Kidney (tissue), 14 donors: Measurements from ENCODE around the gene PPP1R13L. TPM values are rescaled to one million over a fixed set of nuclear protein-coding genes. Genes with fewer than 3 reads are reported as not detected.

Source experiments
- DNase-seq, 5 donors: peaks; one replicate each; pipeline ENCODE4 v3.0.0-alpha.2; 2013 to 2020
- FAIRE-seq: peaks from 2 replicates; lab custom pipeline; 2012; peaks lifted over from hg19 to GRCh38; lab: Jason Lieb, UNC
- H3K27ac ChIP-seq, 2 donors: one replicate each; pipeline ENCODE4 v1.7.0; 2013; ENCODE audit warnings: low read depth in 2 of 2, low read length in 2 of 2, inconsistent platforms in 1 of 2
- H3K27me3 ChIP-seq: one replicate; pipeline ENCODE4 v1.7.1; 2013; ENCODE audit warnings: low read length, inconsistent platforms; ENCODE audit not compliant: control insufficient read depth, insufficient read depth
- H3K36me3 ChIP-seq, 3 donors: one replicate each; pipeline versions ENCODE4 v1.7.0 to v1.7.1; 2013; ENCODE audit warnings: low read length in 3 of 3, control low read depth in 1 of 3, inconsistent platforms in 1 of 3; ENCODE audit not compliant: insufficient read depth in 3 of 3, control insufficient read depth in 2 of 3
- H3K4me1 ChIP-seq, 3 donors: one replicate each; pipeline versions ENCODE4 v1.7.0 to v1.7.1; 2013; ENCODE audit warnings: low read length in 3 of 3, inconsistent platforms in 1 of 3, low read depth in 1 of 3; ENCODE audit not compliant: control insufficient read depth in 2 of 3, insufficient read depth in 2 of 3
- H3K4me3 ChIP-seq, 3 donors: one replicate each; pipeline versions ENCODE4 v1.7.0 to v1.8.1; 2013; ENCODE audit warnings: low read length in 3 of 3, control low read depth in 1 of 3, inconsistent platforms in 1 of 3
- H3K9ac ChIP-seq, 3 donors: one replicate each; pipeline versions ENCODE4 v1.7.0 to v1.7.1; 2013; ENCODE audit warnings: low read length in 3 of 3, control low read depth in 1 of 3, inconsistent platforms in 1 of 3
- H3K9me3 ChIP-seq, 3 donors: one replicate each; pipeline versions ENCODE4 v1.7.0 to v1.7.1; 2013; ENCODE audit warnings: low read length in 3 of 3, control low read depth in 1 of 3, inconsistent platforms in 1 of 3; ENCODE audit not compliant: control insufficient read depth in 2 of 3, insufficient read depth in 1 of 3
- intact Hi-C: fragments of 100-400 bp; cut with DNase I; formaldehyde crosslinking; loops from one replicate; pipeline ENCODE4 v1.11.1; 2022
- polyA plus RNA-seq: library from polyadenylated mRNA; stranded (reverse); fragments of 350-450 nt; fragmentation: Illumina TruSeq; extraction: RNeasy Lipid Tissue Mini Kit (QIAGEN cat#74804); gene quantifications from one replicate; pipeline ENCODE4 v1.2.3, GENCODE V29; 2014; ENCODE audit warnings: low read depth, low replicate concordance; ENCODE audit not compliant: insufficient read depth
- total RNA-seq: library from RNA; stranded (reverse); fragmentation: NEBNext Ultra II Directional; extraction: Animal tissue kit (Norgen Biotek cat#: 25700); gene quantifications from one replicate; pipeline ENCODE4 v1.2.1, GENCODE V29; 2021
- TF ChIP-seq, protein P1 (sequence below): IDR thresholded peaks from 3 replicates; pipeline ENCODE4 v1.5.1; 2012; ENCODE audit warnings: mild to moderate bottlenecking, moderate library complexity, borderline replicate concordance; ENCODE audit not compliant: insufficient read depth; ENCODE audit errors: extremely low read depth
- donor health status: control.
- donor health status: control.
- donor health status: control.
- donor health status: control.
- donor health status: control.
- donor health status: DM: yes; HTN: yes; CAD: no.
- donor health status: Normal renal cell carcinoma (clear cell type).

Gene PPP1R13L
- total and polyA plus RNA-seq, 2 donors from 2014 or later: 21.4 to 32.4 TPM

DNA sequence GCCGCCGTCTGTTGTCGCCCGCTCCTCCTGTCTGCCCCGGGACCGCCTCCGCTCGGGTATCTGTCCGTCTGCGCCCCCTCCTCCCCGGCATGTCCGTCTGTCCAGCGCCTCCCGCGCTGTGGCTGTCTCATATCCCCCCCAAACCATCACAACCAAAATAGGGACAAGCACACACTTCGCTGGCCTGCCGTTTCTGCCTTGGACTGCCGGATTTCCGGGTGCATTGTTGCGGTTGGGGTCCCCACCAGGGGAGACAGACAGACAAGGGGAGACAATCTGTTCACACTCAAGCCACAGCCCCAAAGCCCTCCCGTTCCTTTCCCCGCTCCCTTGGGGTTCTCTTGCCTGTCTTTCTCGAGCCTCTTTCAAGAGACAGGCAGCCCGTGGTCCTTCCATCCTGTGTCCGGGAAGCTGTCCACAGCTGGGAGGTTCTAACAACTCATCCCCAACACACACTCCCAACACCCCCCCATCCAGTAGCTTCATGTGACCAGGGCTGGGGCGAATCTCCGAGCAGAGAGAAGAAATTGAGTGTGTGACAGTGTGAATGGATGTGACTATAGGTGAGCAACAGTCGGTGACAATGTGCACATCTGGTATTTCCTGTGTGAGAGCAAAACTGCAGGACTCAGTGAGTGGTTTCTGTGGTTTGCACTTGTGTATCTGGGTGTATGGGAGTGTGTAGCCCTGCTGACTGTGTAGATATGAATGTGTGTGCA is 46.4 kb upstream of the PPP1R13L start:
- no peaks in the 10 kb centered on the region for H3K36me3 ChIP-seq
- intact Hi-C loops: no loop called here
- peaks cover 0 to 17% (median 0%) of the 10 kb centered on the region in 3 donors for H3K4me1 ChIP-seq
- H3K4me3 ChIP-seq: peak overlapping the region; percentile 53 to 81 (median 61)
- TF ChIP-seq, protein P1, sequence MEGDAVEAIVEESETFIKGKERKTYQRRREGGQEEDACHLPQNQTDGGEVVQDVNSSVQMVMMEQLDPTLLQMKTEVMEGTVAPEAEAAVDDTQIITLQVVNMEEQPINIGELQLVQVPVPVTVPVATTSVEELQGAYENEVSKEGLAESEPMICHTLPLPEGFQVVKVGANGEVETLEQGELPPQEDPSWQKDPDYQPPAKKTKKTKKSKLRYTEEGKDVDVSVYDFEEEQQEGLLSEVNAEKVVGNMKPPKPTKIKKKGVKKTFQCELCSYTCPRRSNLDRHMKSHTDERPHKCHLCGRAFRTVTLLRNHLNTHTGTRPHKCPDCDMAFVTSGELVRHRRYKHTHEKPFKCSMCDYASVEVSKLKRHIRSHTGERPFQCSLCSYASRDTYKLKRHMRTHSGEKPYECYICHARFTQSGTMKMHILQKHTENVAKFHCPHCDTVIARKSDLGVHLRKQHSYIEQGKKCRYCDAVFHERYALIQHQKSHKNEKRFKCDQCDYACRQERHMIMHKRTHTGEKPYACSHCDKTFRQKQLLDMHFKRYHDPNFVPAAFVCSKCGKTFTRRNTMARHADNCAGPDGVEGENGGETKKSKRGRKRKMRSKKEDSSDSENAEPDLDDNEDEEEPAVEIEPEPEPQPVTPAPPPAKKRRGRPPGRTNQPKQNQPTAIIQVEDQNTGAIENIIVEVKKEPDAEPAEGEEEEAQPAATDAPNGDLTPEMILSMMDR: no peak
- H3K27me3 ChIP-seq: no peaks in the 10 kb centered on the region
- peak overlapping the region; percentile 43 to 79 (median 64) for H3K9ac ChIP-seq
- H3K27ac ChIP-seq: peak overlapping the region; percentile 16 to 85
- no peak for FAIRE-seq
- peak in 3 of 5 donors; percentile 59 to 81 (median 71) for DNase-seq
- no peaks in the 10 kb centered on the region for H3K9me3 ChIP-seq

DNA sequence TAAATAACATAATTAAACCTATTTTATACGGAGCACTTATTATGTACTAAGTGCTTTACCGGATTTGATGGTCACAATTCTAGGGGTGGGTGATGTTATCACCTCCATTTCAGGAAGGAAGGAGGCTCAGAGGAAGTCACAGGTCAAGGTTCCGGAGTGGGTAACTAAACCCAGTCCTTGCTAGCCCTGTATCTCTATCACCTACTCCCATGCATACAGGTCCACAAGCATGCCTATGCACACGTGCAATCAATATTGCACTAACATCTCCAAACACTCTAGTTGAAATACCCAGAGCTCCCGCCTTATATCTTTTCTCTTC is 45.1 kb upstream of the PPP1R13L start:
- FAIRE-seq (no peak), DNase-seq (no peak)
- no peaks in the 10 kb centered on the region for H3K9me3 ChIP-seq
- no peaks in the 10 kb centered on the region for H3K27me3 ChIP-seq
- TF ChIP-seq, protein P1: no peak
- intact Hi-C loops: no loop called here
- H3K27ac ChIP-seq: peak overlapping the region in 1 of 2 donors; percentile 22
- peak overlapping the region; percentile 53 to 78 (median 73) for H3K4me3 ChIP-seq
- H3K9ac ChIP-seq: peak overlapping the region in 2 of 3 donors; percentile 61 to 86
- peaks cover 0 to 6% (median 0%) of the 10 kb centered on the region in 3 donors for H3K4me1 ChIP-seq
- no peaks in the 10 kb centered on the region for H3K36me3 ChIP-seq

DNA sequence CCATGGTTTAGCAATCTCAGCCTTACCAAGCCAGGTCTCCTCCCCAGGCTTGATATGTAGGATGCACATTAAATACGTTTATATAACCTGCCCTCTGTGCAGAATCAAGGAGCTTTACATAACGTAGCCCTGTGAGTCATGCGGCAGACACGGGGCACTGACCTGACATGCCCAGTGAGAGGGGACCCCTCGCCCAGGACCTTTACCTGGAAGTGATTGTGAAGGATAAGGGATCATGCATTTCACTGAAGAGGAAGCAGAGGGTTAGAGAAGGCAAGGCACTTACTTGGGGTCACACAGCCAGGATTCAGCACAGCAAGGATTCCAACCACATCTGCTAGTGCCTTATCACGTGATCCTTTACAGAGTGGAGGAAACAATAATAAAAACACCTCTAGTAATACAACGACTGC is 44.0 kb upstream of the PPP1R13L start:
- H3K27ac ChIP-seq: no peak overlapping the region
- no peak for FAIRE-seq

More for the DNA sequence above, 44.0 kb upstream of the PPP1R13L start:
- H3K9me3 ChIP-seq: no peaks in the 10 kb centered on the region
- H3K9ac ChIP-seq: peak overlapping the region in 1 of 3 donors; percentile 51
- no peak for DNase-seq
- H3K4me3 ChIP-seq: no peak overlapping the region
- no peaks in the 10 kb centered on the region for H3K27me3 ChIP-seq
- H3K4me1 ChIP-seq: peaks cover 0 to 11% (median 5%) of the 10 kb centered on the region in 3 donors
- H3K36me3 ChIP-seq: no peaks in the 10 kb centered on the region
- intact Hi-C loops: no loop called here
- TF ChIP-seq, protein P1: no peak
